GM19452 (cell line): ENCODE measurements around the gene MCM3AP.

Experiments
- ATAC-seq: cut with Tn5 transposase; IDR thresholded peaks from one replicate; pipeline ENCODE4 v1.9.1; 2021; ENCODE audit not compliant: unreplicated experiment

Gene MCM3AP

GRCh38 chr21:46188226-46189212 is 96.9 kb downstream of the MCM3AP start:
- no peak for ATAC-seq

GRCh38 chr21:46187814-46188213 is 97.6 kb downstream of the MCM3AP start:
- no peak for ATAC-seq

DNA sequence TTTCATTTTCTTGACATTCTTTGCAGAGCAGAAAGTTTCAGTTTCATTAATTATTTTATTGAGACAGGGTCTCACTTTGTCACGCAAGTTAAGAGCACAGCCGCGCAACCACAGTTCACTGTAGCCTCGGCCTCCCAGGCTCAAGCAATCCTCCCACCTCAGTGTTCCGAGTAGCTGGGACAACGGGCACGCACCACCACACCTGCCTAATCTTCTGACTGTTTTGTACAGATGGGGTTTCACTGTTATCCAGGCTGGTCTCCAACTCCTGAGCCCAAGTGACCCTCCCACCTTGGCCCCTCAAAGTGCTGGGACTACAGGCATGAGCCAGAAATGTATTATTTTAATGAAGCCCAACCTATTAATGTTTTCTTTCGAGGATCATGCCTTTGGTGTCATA is 98.2 kb downstream of the MCM3AP start:
- no peak for ATAC-seq

GRCh38 chr21:46185716-46186115 is 99.7 kb downstream of the MCM3AP start:
- ATAC-seq = no peak
